Stimulated activated CD8-positive, alpha-beta memory T cell treated with anti-CD3 and anti-CD28 coated beads, Interleukin-7, amount 100 ng/mL, for 48 hours (primary cell): ENCODE measurements around the gene FCMR.
"Not testable (repeated sequence)": the region's sequence is repeated elsewhere in the genome, so short reads cannot be mapped to it uniquely, and the experiment has no call there.

Source experiments
- DNase-seq, 2 donors: peaks; one replicate each; pipeline ENCODE4 v3.0.0-alpha.2; 2020; ENCODE audit warnings: low read depth in 1 of 2; ENCODE audit errors: extremely low read depth in 1 of 2

Gene FCMR

GRCh38 chr1:206882555-206882954 is 39.2 kb downstream of the FCMR start:
- DNase-seq = no peak

- DNase-seq = no peak
These were observed 41.4 kb downstream of the FCMR start for GRCh38 chr1:206880314-206880713.

- no peak for DNase-seq
These were observed 43.3 kb downstream of the FCMR start for GRCh38 chr1:206878456-206878855.

- DNase-seq = no peak
These were observed 45.9 kb downstream of the FCMR start for GRCh38 chr1:206875752-206876377.

- DNase-seq = no peak
These were observed 48.0 kb downstream of the FCMR start for GRCh38 chr1:206873603-206874188.

- no peak for DNase-seq
These were observed 49.6 kb downstream of the FCMR start for GRCh38 chr1:206872139-206872538.

GRCh38 chr1:206868264-206868663 is 53.5 kb downstream of the FCMR start:
- DNase-seq = no peak

- no peak for DNase-seq
These were observed 54.0 kb downstream of the FCMR start for GRCh38 chr1:206867716-206868115.

- DNase-seq = no peak
These were observed 54.5 kb downstream of the FCMR start for GRCh38 chr1:206867239-206867638.

- DNase-seq = no peak
These were observed 55.7 kb downstream of the FCMR start for GRCh38 chr1:206866062-206866461.

- peak; percentile 54 to 77 for DNase-seq
These were observed 56.6 kb downstream of the FCMR start, which contains the start of gene IL20 for GRCh38 chr1:206864939-206865671. IL20 (plus strand) TSS chr1:206865623; CDS start chr1:206865853, 230 bp downstream.

- DNase-seq = no peak
These were observed 58.5 kb downstream of the FCMR start for GRCh38 chr1:206863266-206863665.

GRCh38 chr1:206860165-206860564 is 61.6 kb downstream of the FCMR start:
- no peak for DNase-seq

- DNase-seq = no peak
These were observed 62.6 kb downstream of the FCMR start for GRCh38 chr1:206859082-206859521.

GRCh38 chr1:206856674-206857464 is 64.9 kb downstream of the FCMR start:
- DNase-seq = no peak

- no peak for DNase-seq
These were observed 65.9 kb downstream of the FCMR start for GRCh38 chr1:206855859-206856258.

- DNase-seq = no peak
These were observed 67.2 kb downstream of the FCMR start for GRCh38 chr1:206854401-206855129.

GRCh38 chr1:206853696-206854095 is 68.0 kb downstream of the FCMR start:
- not testable (repeated sequence) for DNase-seq
